GM23248 (cell line): ENCODE results near the gene NGB. TPM values are rescaled to one million over a fixed set of nuclear protein-coding genes. Genes with fewer than 3 reads are reported as not detected.

Source experiments
- DNase-seq: peaks from one replicate; pipeline ENCODE4 v3.0.0-alpha.2; 2015
- H2AFZ ChIP-seq: fragments of 200-600 bp; sonication (generic); 2 replicates; pipeline ENCODE4 v1.6.1; 2016; ENCODE audit warnings: antibody characterized with exemption
- H3F3A ChIP-seq: fragments of 200-600 bp; sonication (generic); 2 replicates; pipeline ENCODE4 v1.6.1; 2016; ENCODE audit warnings: mild to moderate bottlenecking, antibody characterized with exemption, mixed run types; ENCODE audit not compliant: insufficient read depth
- H3K27ac ChIP-seq: fragments of 200-600 bp; sonication (generic); 2 replicates; pipeline ENCODE4 v1.5.1; 2016; ENCODE audit warnings: mild to moderate bottlenecking
- H3K27me3 ChIP-seq: fragments of 200-600 bp; sonication (generic); replicated peaks from 2 replicates; pipeline ENCODE4 v1.6.1; 2016; ENCODE audit warnings: mild to moderate bottlenecking; ENCODE audit not compliant: insufficient read depth
- H3K36me3 ChIP-seq: fragments of 200-600 bp; sonication (generic); 2 replicates; pipeline ENCODE4 v1.6.1; 2016; ENCODE audit warnings: low read depth, mild to moderate bottlenecking
- H3K4me1 ChIP-seq: fragments of 200-600 bp; sonication (generic); 2 replicates; pipeline ENCODE4 v1.6.1; 2016; ENCODE audit warnings: mild to moderate bottlenecking; ENCODE audit not compliant: insufficient read depth
- H3K4me2 ChIP-seq: fragments of 200-600 bp; sonication (generic); one replicate; pipeline ENCODE4 v1.6.1; 2016; ENCODE audit warnings: mild to moderate bottlenecking; ENCODE audit not compliant: unreplicated experiment
- H3K4me3 ChIP-seq: fragments of 200-600 bp; sonication (generic); 2 replicates; pipeline ENCODE4 v1.5.1; 2016; ENCODE audit warnings: mild to moderate bottlenecking
- H3K79me2 ChIP-seq: fragments of 200-600 bp; sonication (generic); 2 replicates; pipeline ENCODE4 v1.6.1; 2016; ENCODE audit warnings: mild to moderate bottlenecking; ENCODE audit not compliant: insufficient read depth
- H3K9ac ChIP-seq: fragments of 200-600 bp; sonication (generic); 2 replicates; pipeline ENCODE4 v1.6.1; 2016; ENCODE audit warnings: mild to moderate bottlenecking
- H3K9me2 ChIP-seq: fragments of 200-600 bp; sonication (generic); 2 replicates; pipeline ENCODE4 v1.6.1; 2016; ENCODE audit warnings: mixed run types, mild to moderate bottlenecking, moderate library complexity; ENCODE audit not compliant: insufficient read depth
- H3K9me3 ChIP-seq: fragments of 200-600 bp; sonication (generic); one replicate; pipeline ENCODE4 v1.6.1; 2017; ENCODE audit warnings: low read depth
- H4K20me1 ChIP-seq: fragments of 200-600 bp; sonication (generic); 2 replicates; pipeline ENCODE4 v1.6.0; 2016; ENCODE audit not compliant: insufficient read depth
- EZH2 ChIP-seq: fragments of 200-600 bp; sonication (generic); IDR thresholded peaks from 2 replicates; pipeline ENCODE4 v1.6.1; 2018; ENCODE audit warnings: antibody characterized with exemption, mild to moderate bottlenecking; ENCODE audit not compliant: insufficient read depth, poor library complexity, severe bottlenecking
- EZH2phosphoT487 ChIP-seq: fragments of 200-600 bp; sonication (generic); IDR thresholded peaks from 2 replicates; pipeline ENCODE4 v1.6.1; 2018; ENCODE audit warnings: antibody characterized with exemption, moderate library complexity, mild to moderate bottlenecking, low read depth; ENCODE audit not compliant: insufficient read depth
- WGBS, 2 experiments: methylation state at CpG; one replicate each; pipeline ENCODE4 v1.1.6; 2015 to 2017; ENCODE audit warnings: low lambda C conversion rate in 2 of 2, low coverage in 1 of 2; ENCODE audit errors: missing lambda C conversion rate in 2 of 2; 5-methylcytosine and 5-hydroxymethylcytosine counted together
- in situ Hi-C: fragments of 300-500 bp; cut with MboI; formaldehyde crosslinking; loops from 2 replicates; pipeline ENCODE4 v1.15.0; 2020
- polyA plus RNA-seq: library from polyadenylated mRNA; unstranded; fragments of >200 nt; fragmentation: Nextera tagmentation; extraction: Ambion mirVana; gene quantifications from 2 replicates; pipeline ENCODE4 v1.2.1, GENCODE V29; 2016
- total RNA-seq: library from RNA; depleted of rRNA; stranded (reverse); fragments of >200 nt; shearing (Covaris generic); gene quantifications from 2 replicates; pipeline ENCODE4 v1.2.3, GENCODE V29; 2014

Gene NGB
- total and polyA plus RNA-seq, 2 experiments from 2014 or later: not detected

DNA sequence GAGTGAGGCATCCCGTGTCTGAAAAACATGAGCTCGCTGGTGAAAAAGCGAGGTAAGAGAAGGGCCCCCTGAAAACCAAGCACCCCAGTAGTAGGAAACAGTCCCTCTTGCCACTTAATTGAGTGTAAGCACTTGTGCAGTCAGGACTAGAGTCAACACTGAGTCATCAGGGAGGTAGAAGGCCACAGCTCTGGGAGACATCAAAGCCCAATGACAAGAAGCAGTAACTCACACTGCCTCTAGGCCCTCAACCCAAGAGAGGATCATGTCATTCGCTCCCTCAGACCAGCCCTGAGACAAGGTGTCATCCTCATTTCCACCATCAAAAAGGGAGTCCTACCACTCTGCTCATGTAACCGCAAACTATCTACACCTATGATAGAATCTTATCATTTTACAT lies 31.9 kb upstream of the NGB start:
- Histone ChIP-seq H3K9ac (peak overlapping the region; percentile 49; the same call in 1 of the 2 replicates), H3K27ac (peak overlapping the region; percentile 84), H2AFZ (no peak overlapping the region), H3K79me2 (peaks cover 3% of the 10 kb centered on the region; the same call in 1 of the 2 replicates), H3K27me3 (no peaks in the 10 kb centered on the region), H3K4me1 (peaks cover 41% of the 10 kb centered on the region), H3F3A (peaks cover 39% of the 10 kb centered on the region), H4K20me1 (no peaks in the 10 kb centered on the region), H3K9me3 (no peaks in the 10 kb centered on the region), H3K36me3 (no peaks in the 10 kb centered on the region), H3K9me2 (no peaks in the 10 kb centered on the region), H3K4me3 (no peak overlapping the region), H3K4me2 (peak overlapping the region; percentile 32)
- 73 to 75% methylated on average over 5 of the region's 5 CpGs for WGBS, 2 experiments
- in situ Hi-C loops: no loop called here
- peak; percentile 80 for DNase-seq
- TF ChIP-seq EZH2 (no peak), EZH2phosphoT487 (no peak)

DNA sequence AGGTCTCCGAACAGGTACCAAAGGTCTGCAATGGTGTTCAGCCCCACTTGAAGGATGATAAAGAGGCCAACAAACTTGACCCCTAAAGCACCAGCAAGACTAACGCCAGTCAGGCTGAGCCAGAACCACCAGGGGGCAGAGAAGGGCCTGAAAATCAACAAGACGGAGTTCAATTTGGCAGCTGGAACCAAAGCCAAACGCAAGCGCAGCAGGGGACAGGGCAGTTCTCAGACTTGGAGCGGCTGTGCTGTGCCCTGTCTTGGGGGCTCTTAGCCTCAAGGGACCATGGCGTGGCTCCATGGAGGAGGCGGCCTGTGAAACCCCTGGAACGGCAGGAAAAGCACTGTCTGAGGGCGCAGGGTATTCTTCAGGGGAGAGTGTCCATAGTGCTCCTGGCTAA lies 30.1 kb upstream of the NGB start:
- no peaks in the 10 kb centered on the region for H4K20me1 ChIP-seq
- no peaks in the 10 kb centered on the region for H3K9me3 ChIP-seq
- no peaks in the 10 kb centered on the region for H3K9me2 ChIP-seq
- no peak overlapping the region for H3K9ac ChIP-seq
- TF ChIP-seq EZH2: no peak
- TF ChIP-seq EZH2phosphoT487: no peak
- no peak overlapping the region for H3K4me3 ChIP-seq
- WGBS, 2 experiments: 24 to 29% methylated on average over 10 of the region's 10 CpGs
- peaks cover 3% of the 10 kb centered on the region; the same call in 1 of the 2 replicates for H3K79me2 ChIP-seq
- H3K36me3 ChIP-seq: no peaks in the 10 kb centered on the region
- peaks cover 25% of the 10 kb centered on the region for H3F3A ChIP-seq
- H3K4me1 ChIP-seq: peaks cover 26% of the 10 kb centered on the region
- DNase-seq: peak; percentile 84
- H3K27ac ChIP-seq: no peak overlapping the region
- H3K27me3 ChIP-seq: no peaks in the 10 kb centered on the region
- H3K4me2 ChIP-seq: no peak overlapping the region
- in situ Hi-C loops: no loop called here
- no peak overlapping the region for H2AFZ ChIP-seq

DNA sequence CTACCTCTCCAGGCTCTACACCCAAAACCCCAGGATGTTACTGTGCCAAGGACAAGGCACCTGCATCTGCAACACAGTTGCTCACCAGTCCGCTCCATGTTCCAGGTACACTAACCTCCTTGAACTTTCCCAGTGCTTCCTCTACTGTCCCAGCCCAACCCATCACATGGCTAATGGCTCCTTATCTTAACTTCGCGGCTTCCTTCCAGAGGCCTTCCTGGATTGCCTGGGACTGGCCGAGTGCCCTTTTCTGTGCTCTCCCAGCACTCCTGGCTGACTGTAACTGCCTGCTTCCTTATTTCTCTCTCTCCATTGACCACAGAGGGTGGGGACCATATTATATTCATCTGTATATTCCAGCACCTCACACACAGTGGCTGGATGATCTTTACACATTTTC lies 28.8 kb upstream of the NGB start:
- 85 to 93% methylated on average over 4 of the region's 4 CpGs for WGBS, 2 experiments
- Histone ChIP-seq H3K79me2 (peaks cover 3% of the 10 kb centered on the region; the same call in 1 of the 2 replicates), H3K4me3 (no peak overlapping the region), H3K9me3 (no peaks in the 10 kb centered on the region), H3K4me1 (peaks cover 23% of the 10 kb centered on the region), H3K9me2 (no peaks in the 10 kb centered on the region), H3F3A (peaks cover 21% of the 10 kb centered on the region), H3K36me3 (no peaks in the 10 kb centered on the region), H4K20me1 (no peaks in the 10 kb centered on the region), H3K4me2 (no peak overlapping the region), H3K9ac (no peak overlapping the region), H2AFZ (no peak overlapping the region), H3K27me3 (no peaks in the 10 kb centered on the region), H3K27ac (no peak overlapping the region)
- DNase-seq: no peak
- TF ChIP-seq EZH2 (no peak), EZH2phosphoT487 (no peak)
- in situ Hi-C loops: loop anchor here (10.0 kb wide), 1 partner anchor 145 kb away; no protein-coding TSS in a partner anchor

DNA sequence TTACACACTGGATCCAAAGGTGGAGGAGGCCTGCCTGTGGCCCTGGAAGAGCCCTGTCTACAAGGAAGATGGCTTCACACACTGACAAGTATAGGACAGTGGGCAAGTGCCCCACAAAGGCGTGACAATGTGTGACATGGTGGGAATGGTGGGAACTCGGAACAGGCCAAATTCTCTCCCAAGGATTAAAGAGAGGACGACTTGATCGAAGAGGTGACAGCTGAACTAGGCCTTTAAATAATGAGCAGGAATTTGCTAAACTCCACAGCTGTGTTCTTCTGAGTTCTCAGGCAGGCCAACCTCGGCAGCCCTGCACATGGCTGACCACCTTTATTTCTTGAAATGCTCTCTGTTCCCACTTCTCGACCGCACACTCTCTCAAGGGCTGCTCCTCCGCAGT lies 25.9 kb upstream of the NGB start:
- Histone ChIP-seq H3K79me2 (peaks cover 3% of the 10 kb centered on the region; the same call in 1 of the 2 replicates), H3K9me3 (no peaks in the 10 kb centered on the region), H3F3A (no peaks in the 10 kb centered on the region), H3K4me3 (no peak overlapping the region), H3K9ac (no peak overlapping the region), H3K36me3 (peaks cover 4% of the 10 kb centered on the region; the same call in 1 of the 2 replicates), H3K9me2 (no peaks in the 10 kb centered on the region), H2AFZ (no peak overlapping the region), H3K27ac (no peak overlapping the region), H3K27me3 (no peaks in the 10 kb centered on the region), H3K4me2 (no peak overlapping the region), H3K4me1 (no peaks in the 10 kb centered on the region), H4K20me1 (no peaks in the 10 kb centered on the region)
- in situ Hi-C loops: loop anchor here (10.0 kb wide), 1 partner anchor 142 kb away; no protein-coding TSS in a partner anchor
- no peak for DNase-seq
- WGBS, 2 experiments: 88 to 89% methylated on average over 8 of the region's 8 CpGs
- TF ChIP-seq EZH2: no peak
- no peak for TF ChIP-seq EZH2phosphoT487
